ENCODE results near the gene GBGT1.

DNA sequence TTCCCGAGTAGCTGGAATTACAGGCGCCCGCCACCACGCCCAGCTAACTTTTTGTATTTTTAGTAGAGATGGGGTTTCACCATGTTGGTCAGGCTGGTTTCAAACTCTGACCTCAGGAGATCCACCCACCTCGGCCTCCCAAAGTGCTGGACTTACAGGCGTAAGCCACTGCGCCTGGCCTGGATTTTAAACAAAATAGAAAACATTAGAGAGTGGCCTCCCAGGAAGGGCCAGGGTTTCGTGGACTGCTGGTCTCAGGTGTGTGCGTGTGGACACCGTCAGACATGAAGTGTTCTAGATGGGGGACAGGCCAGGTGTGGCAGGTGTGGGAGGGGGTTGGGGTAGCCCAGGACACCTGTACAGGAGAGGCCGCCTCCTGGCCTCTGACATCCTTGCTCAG is 7.0 kb upstream of the GBGT1 start:
- TF ChIP-seq, protein P1, sequence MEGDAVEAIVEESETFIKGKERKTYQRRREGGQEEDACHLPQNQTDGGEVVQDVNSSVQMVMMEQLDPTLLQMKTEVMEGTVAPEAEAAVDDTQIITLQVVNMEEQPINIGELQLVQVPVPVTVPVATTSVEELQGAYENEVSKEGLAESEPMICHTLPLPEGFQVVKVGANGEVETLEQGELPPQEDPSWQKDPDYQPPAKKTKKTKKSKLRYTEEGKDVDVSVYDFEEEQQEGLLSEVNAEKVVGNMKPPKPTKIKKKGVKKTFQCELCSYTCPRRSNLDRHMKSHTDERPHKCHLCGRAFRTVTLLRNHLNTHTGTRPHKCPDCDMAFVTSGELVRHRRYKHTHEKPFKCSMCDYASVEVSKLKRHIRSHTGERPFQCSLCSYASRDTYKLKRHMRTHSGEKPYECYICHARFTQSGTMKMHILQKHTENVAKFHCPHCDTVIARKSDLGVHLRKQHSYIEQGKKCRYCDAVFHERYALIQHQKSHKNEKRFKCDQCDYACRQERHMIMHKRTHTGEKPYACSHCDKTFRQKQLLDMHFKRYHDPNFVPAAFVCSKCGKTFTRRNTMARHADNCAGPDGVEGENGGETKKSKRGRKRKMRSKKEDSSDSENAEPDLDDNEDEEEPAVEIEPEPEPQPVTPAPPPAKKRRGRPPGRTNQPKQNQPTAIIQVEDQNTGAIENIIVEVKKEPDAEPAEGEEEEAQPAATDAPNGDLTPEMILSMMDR (conservative IDR thresholded peaks at IDR 0.05; ENCODE audit: low read depth, low read length), result no peak
- no peak for TF ChIP-seq RAD21 (IDR thresholded peaks at IDR 0.05; ENCODE audit: low read length)
- TF ChIP-seq, protein P2, sequence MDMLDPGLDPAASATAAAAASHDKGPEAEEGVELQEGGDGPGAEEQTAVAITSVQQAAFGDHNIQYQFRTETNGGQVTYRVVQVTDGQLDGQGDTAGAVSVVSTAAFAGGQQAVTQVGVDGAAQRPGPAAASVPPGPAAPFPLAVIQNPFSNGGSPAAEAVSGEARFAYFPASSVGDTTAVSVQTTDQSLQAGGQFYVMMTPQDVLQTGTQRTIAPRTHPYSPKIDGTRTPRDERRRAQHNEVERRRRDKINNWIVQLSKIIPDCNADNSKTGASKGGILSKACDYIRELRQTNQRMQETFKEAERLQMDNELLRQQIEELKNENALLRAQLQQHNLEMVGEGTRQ (IDR thresholded peaks at IDR 0.05; ENCODE audit: low read depth, low read length), result no peak
- TF ChIP-seq CEBPB (IDR thresholded peaks at IDR 0.05; ENCODE audit: low read depth, low read length), result no peak
- no peak for TF ChIP-seq POLR2A (IDR thresholded peaks at IDR 0.05; ENCODE audit: low read depth, low read length)
